A549 (cell line): ENCODE measurements around the gene HHATL. TPM values are rescaled to one million over a fixed set of nuclear protein-coding genes. Genes with fewer than 3 reads are reported as not detected.

ENCODE experiments used
- ATAC-seq, 2 experiments: fragments of 200-7000 bp in 1 of 2; fragments of >200 bp in 1 of 2; cut with Nextera tagmentation in 1 of 2; cut with Tn5 transposase in 1 of 2; 3 replicates each; pipeline versions ENCODE4 v1.8.0 to v1.9.1; 2018 to 2020; ENCODE audit warnings: mild to moderate bottlenecking in 1 of 2, moderate library complexity in 1 of 2
- CTCF ChIA-PET: fragments of 300-600 bp; sonication (Branson Sonifier 250); formaldehyde crosslinking; extraction: SDS; loops from one replicate; lab custom pipeline; 2021; ENCODE audit warnings: antibody characterized with exemption, inconsistent platforms; lab: Yijun Ruan, JAX
- POLR2A ChIA-PET: fragments of 350-600 bp; formaldehyde crosslinking; extraction: SDS; loops from one replicate; lab custom pipeline; 2021; ENCODE audit warnings: antibody characterized with exemption, inconsistent platforms; lab: Yijun Ruan, JAX
- DNase-seq, 2 experiments: peaks; one replicate each; pipeline versions ENCODE4 v3.0.0 to v3.0.0-alpha.2; 2011 to 2016; ENCODE audit warnings: low read depth in 1 of 2, low spot score in 1 of 2
- FAIRE-seq: peaks from 2 replicates; lab custom pipeline; 2011; peaks lifted over from hg19 to GRCh38; lab: Jason Lieb, UNC
- H3K27ac ChIP-seq, 2 experiments: fragments of >200 bp; sonication (Bioruptor Twin); formaldehyde crosslinking; 3 replicates each; pipeline ENCODE4 v1.5.1; 2016 to 2017
- H3K4me1 ChIP-seq: fragments of >200 bp; sonication (Bioruptor Twin); formaldehyde crosslinking; 3 replicates; pipeline ENCODE4 v1.6.1; 2016
- H3K4me2 ChIP-seq: fragments of >200 bp; sonication (Bioruptor Twin); formaldehyde crosslinking; 3 replicates; pipeline ENCODE4 v1.6.1; 2016
- H3K4me3 ChIP-seq: fragments of >200 bp; sonication (Bioruptor Twin); formaldehyde crosslinking; 3 replicates; pipeline ENCODE4 v1.5.1; 2016
- H3K9me3 ChIP-seq: fragments of >200 bp; sonication (Bioruptor Twin); formaldehyde crosslinking; 3 replicates; pipeline ENCODE4 v1.6.1; 2016
- BHLHE40 ChIP-seq: IDR thresholded peaks from 2 replicates; pipeline ENCODE4 v1.6.1; 2012; ENCODE audit warnings: low read depth, low read length, inconsistent platforms
- CHD2 ChIP-seq: fragments of 150-350 bp; IDR thresholded peaks from 2 replicates; pipeline ENCODE4 v1.6.1; 2014; ENCODE audit warnings: low read length; ENCODE audit not compliant: partially characterized antibody
- CHD4 ChIP-seq: fragments of 200-600 bp; sonication (generic); IDR thresholded peaks from 2 replicates; pipeline ENCODE4 v1.6.1; 2016; ENCODE audit warnings: antibody characterized with exemption, mild to moderate bottlenecking, borderline replicate concordance
- CTCF ChIP-seq: fragments of >200 bp; sonication (Bioruptor Twin); formaldehyde crosslinking; IDR thresholded peaks from 3 replicates; pipeline ENCODE4 v1.5.1; 2016
- EHMT2 ChIP-seq: fragments of 200-600 bp; sonication (generic); IDR thresholded peaks from 2 replicates; pipeline ENCODE4 v1.6.1; 2016; ENCODE audit warnings: antibody characterized with exemption, low read depth, mild to moderate bottlenecking, moderate library complexity
- EP300 ChIP-seq, 2 experiments: fragments of >200 bp; sonication (Bioruptor Twin); formaldehyde crosslinking; IDR thresholded peaks; 2 replicates in 1 of 2; 3 replicates in 1 of 2; pipeline ENCODE4 v1.6.1; 2016 to 2017
- FOSB ChIP-seq: fragments of 250-450 bp; sonication (Bioruptor Pico); IDR thresholded peaks from 2 replicates; pipeline ENCODE4 v1.5.0; 2020; ENCODE audit warnings: mild to moderate bottlenecking, moderate library complexity
- FOSL2 ChIP-seq, 2 experiments: fragments of 450-650 bp in 1 of 2; fragments of >200 bp in 1 of 2; sonication (Bioruptor Twin) in 1 of 2; formaldehyde crosslinking; IDR thresholded peaks; 2 replicates each; pipeline versions ENCODE4 v1.5.0 to v1.6.1; 2016 to 2020; ENCODE audit warnings: mild to moderate bottlenecking in 1 of 2, moderate library complexity in 1 of 2
- HDAC2 ChIP-seq: fragments of 200-600 bp; sonication (generic); IDR thresholded peaks from 2 replicates; pipeline ENCODE4 v1.6.1; 2016
- JUN ChIP-seq, 2 experiments: fragments of >200 bp; sonication (Bioruptor Twin); formaldehyde crosslinking; IDR thresholded peaks; 2 replicates in 1 of 2; 3 replicates in 1 of 2; pipeline ENCODE4 v1.6.1; 2016 to 2017
- JUNB ChIP-seq: fragments of >200 bp; sonication (Bioruptor Twin); formaldehyde crosslinking; IDR thresholded peaks from 2 replicates; pipeline ENCODE4 v1.6.1; 2016
- KDM1A ChIP-seq: fragments of 200-600 bp; sonication (generic); IDR thresholded peaks from 2 replicates; pipeline ENCODE4 v1.6.1; 2016; ENCODE audit warnings: low read depth, mild to moderate bottlenecking
- MYC ChIP-seq: IDR thresholded peaks from 2 replicates; pipeline ENCODE4 v1.6.1; 2012; ENCODE audit warnings: mild to moderate bottlenecking, inconsistent platforms, low read length, improper control_type of control experiment, borderline replicate concordance
- PHF8 ChIP-seq: fragments of 200-600 bp; sonication (generic); IDR thresholded peaks from 2 replicates; pipeline ENCODE4 v1.6.1; 2016; ENCODE audit warnings: low read depth, mild to moderate bottlenecking, antibody characterized with exemption, moderate library complexity, borderline replicate concordance
- POLR2AphosphoS2 ChIP-seq: conservative IDR thresholded peaks from 2 replicates; pipeline ENCODE4 v1.6.1; 2012; ENCODE audit warnings: low read length, improper control_type of control experiment, inconsistent platforms
- RAD21 ChIP-seq, 2 experiments: fragments of >200 bp in 1 of 2; sonication (Bioruptor Twin) in 1 of 2; formaldehyde crosslinking in 1 of 2; IDR thresholded peaks in 1 of 2; conservative IDR thresholded peaks in 1 of 2; 2 replicates in 1 of 2; 3 replicates in 1 of 2; pipeline ENCODE4 v1.6.1; 2012 to 2018; ENCODE audit warnings: inconsistent platforms in 1 of 2
- RARB ChIP-seq: fragments of 250-450 bp; sonication (Bioruptor Pico); IDR thresholded peaks from 2 replicates; pipeline ENCODE4 v1.8.0; 2021; ENCODE audit warnings: mild to moderate bottlenecking, moderate library complexity
- TFCP2L1 ChIP-seq: fragments of 250-450 bp; sonication (Bioruptor Pico); IDR thresholded peaks from 2 replicates; pipeline ENCODE4 v1.5.0; 2021; ENCODE audit warnings: mild to moderate bottlenecking
- TP53 ChIP-seq: fragments of 250-450 bp; sonication (Bioruptor Pico); IDR thresholded peaks from 2 replicates; pipeline ENCODE4 v1.5.0; 2021; ENCODE audit warnings: mild to moderate bottlenecking, moderate library complexity
- ZC3H11A ChIP-seq: fragments of 450-650 bp; IDR thresholded peaks from 2 replicates; pipeline ENCODE4 v1.6.1; 2014; ENCODE audit warnings: antibody characterized with exemption, mild to moderate bottlenecking
- ZSCAN20 ChIP-seq: fragments of 250-450 bp; sonication (Bioruptor Pico); IDR thresholded peaks from 2 replicates; pipeline ENCODE4 v1.8.0; 2022; ENCODE audit warnings: mild to moderate bottlenecking, moderate library complexity
- WGBS: methylation state at CpG from one replicate; pipeline ENCODE4 v1.1.6; 2017; ENCODE audit errors: missing lambda C conversion rate; 5-methylcytosine and 5-hydroxymethylcytosine counted together
- polyA plus RNA-seq, 4 experiments: library from polyadenylated mRNA; depleted of rRNA in 3 of 4; stranded (reverse); fragments of >200 nt; fragmentation: RNase III in 1 of 4; extraction: RNeasy Plus Mini Kit Qiagen cat#74134 plus additional on column Dnase treatment in 1 of 4; gene quantifications; 2 replicates in 3 of 4; 3 replicates in 1 of 4; pipeline ENCODE4 v1.2.3, GENCODE V29; 2011 to 2017
- TF ChIP-seq, protein P1 (sequence below): fragments of 250-450 bp; sonication (Bioruptor Pico); IDR thresholded peaks from 2 replicates; pipeline ENCODE4 v1.5.0; 2020; ENCODE audit warnings: low read depth, mild to moderate bottlenecking, moderate library complexity

HHATL gene
- polyA plus RNA-seq, 2 of the 4 experiments (the other 2 are of a cell fraction), result not detected

- TF ChIP-seq RARB (CRISPR knock-in tag) (no peak), POLR2AphosphoS2 (no peak)
- TF ChIP-seq, all 56 proteins: peak for 0
These were observed 5.1 kb downstream of the HHATL start (continued) for GRCh38 chr3:42697289-42698051.

DNA sequence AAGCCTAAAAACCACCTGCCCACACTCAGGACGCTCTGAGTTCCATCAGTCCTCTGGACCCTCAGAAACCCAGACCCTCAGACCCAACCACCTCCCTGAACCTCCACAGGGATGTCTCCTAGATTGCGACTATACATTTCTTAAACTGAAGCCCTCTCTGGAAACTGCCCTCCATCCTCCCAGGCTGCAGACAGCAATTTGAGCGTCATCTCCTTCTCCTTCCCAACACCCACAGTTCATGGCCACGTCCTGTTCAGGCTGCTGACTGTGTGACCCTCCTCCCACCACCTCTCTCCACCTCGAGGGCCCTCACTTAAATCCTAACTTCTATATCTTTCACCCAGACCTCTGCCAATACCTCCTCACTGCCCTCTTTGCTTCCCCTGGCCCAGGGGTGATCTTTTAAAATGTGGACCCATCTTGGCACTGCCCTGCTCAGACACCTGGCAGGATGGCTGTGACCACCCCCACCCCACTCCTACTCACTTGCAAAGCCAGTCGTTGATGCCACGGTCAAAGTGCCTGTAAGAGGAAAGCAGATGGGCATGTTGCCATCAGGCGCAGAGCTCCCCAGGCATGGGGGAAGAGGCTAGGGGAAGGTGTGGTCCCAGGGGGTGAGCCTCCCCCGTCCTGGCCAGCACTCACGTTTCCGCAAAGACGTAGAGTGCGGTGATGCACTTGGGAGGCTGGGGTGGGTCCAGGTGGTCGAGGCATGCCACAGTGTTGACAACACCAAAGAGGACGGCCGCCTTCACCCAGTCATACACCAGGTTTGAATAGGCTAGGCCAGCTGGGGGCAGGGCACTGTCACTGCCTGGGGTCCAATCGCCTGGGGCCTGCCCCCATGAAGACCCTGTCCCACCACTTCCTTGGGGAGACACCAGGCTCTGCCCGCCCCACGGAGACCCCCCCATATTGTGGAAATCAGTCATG, 6.0 kb downstream of the HHATL start:
- no peak for FAIRE-seq
- WGBS, result 16% methylated on average over 7 of the region's 19 CpGs

GRCh38 chr3:42694366-42694765, 8.2 kb downstream of the HHATL start:
- CTCF ChIA-PET, result interaction anchor here (1.7 kb wide), 1 partner anchor 50 kb away, joined by 5 read pairs; no protein-coding TSS in a partner anchor
- Histone ChIP-seq H3K4me1 (no peaks in the 10 kb centered on the region), H3K4me3 (no peak overlapping the region), H3K9me3 (no peaks in the 10 kb centered on the region), H3K27ac (no peak overlapping the region), H3K4me2 (no peak overlapping the region)
- TF ChIP-seq KDM1A, result no peak
- no peak for TF ChIP-seq TFCP2L1 (CRISPR knock-in tag)
- TF ChIP-seq CHD4, result no peak
- TF ChIP-seq TP53 (CRISPR knock-in tag), result no peak
- POLR2A ChIA-PET, result no interaction called here
- DNase-seq (no peak), FAIRE-seq (no peak), ATAC-seq (no peak)

More for the DNA sequence above, 6.0 kb downstream of the HHATL start:
- ATAC-seq (no peak), DNase-seq (no peak)
- ChIA-PET POLR2A (no interaction called here), CTCF (interaction anchor here (1.0 kb wide), 1 partner anchor 33 kb away, joined by 3 read pairs; no protein-coding TSS in a partner anchor)
- TF ChIP-seq HDAC2, result no peak
- no peak for TF ChIP-seq MYC
- TF ChIP-seq POLR2AphosphoS2, result no peak
- no peak for TF ChIP-seq EHMT2
- no peak for TF ChIP-seq CTCF
- TF ChIP-seq FOSB (CRISPR knock-in tag), result no peak
- no peak for TF ChIP-seq PHF8
- TF ChIP-seq CHD2, result no peak
- TF ChIP-seq ZC3H11A, result no peak
- TF ChIP-seq EP300 (IDR thresholded peaks at IDR 0.05), result no peak
- TF ChIP-seq, protein P1, sequence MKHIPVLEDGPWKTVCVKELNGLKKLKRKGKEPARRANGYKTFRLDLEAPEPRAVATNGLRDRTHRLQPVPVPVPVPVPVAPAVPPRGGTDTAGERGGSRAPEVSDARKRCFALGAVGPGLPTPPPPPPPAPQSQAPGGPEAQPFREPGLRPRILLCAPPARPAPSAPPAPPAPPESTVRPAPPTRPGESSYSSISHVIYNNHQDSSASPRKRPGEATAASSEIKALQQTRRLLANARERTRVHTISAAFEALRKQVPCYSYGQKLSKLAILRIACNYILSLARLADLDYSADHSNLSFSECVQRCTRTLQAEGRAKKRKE (CRISPR knock-in tag), result no peak
- TF ChIP-seq BHLHE40, result no peak
- no peak for TF ChIP-seq RAD21 (conservative IDR thresholded peaks at IDR 0.05 in 1 of 2, IDR thresholded peaks at IDR 0.05 in 1 of 2)
- TF ChIP-seq ZSCAN20 (CRISPR knock-in tag), result no peak
- TF ChIP-seq JUN (IDR thresholded peaks at IDR 0.05), result no peak
- TF ChIP-seq FOSL2 (IDR thresholded peaks at IDR 0.05), result no peak
- no peak for TF ChIP-seq FOSL2 (CRISPR knock-in tag; IDR thresholded peaks at IDR 0.05)
- TF ChIP-seq JUNB, result no peak
- Histone ChIP-seq H3K4me3 (no peak overlapping the region), H3K9me3 (no peaks in the 10 kb centered on the region), H3K4me1 (no peaks in the 10 kb centered on the region), H3K4me2 (no peak overlapping the region), H3K27ac (no peak overlapping the region)
